Rectal smooth muscle tissue (tissue), 1 donor: ENCODE data around the gene KRT33B.

ENCODE experiments used
- H3K27ac ChIP-seq: one replicate; pipeline ENCODE4 v1.7.0; 2013; ENCODE audit warnings: low read depth, low read length, inconsistent platforms
- H3K27me3 ChIP-seq: one replicate; pipeline ENCODE4 v1.7.0; 2013; ENCODE audit warnings: low read length; ENCODE audit not compliant: control insufficient read depth, insufficient read depth
- H3K36me3 ChIP-seq: one replicate; pipeline ENCODE4 v1.7.0; 2013; ENCODE audit warnings: low read length; ENCODE audit not compliant: control insufficient read depth, insufficient read depth
- H3K4me1 ChIP-seq: one replicate; pipeline ENCODE4 v1.7.0; 2013; ENCODE audit warnings: low read length; ENCODE audit not compliant: control insufficient read depth, insufficient read depth
- H3K4me3 ChIP-seq: one replicate; pipeline ENCODE4 v1.7.0; 2013; ENCODE audit warnings: low read length
- H3K9ac ChIP-seq: one replicate; pipeline ENCODE4 v1.7.0; 2013; ENCODE audit warnings: low read length

KRT33B gene

GRCh38 chr17:41369713-41370112 lies at the start of gene KRT33B:
TSS of gene KRT33B (minus strand) at chr17:41369813. CDS start at chr17:41369750, 63 bp downstream.
- H3K27me3 ChIP-seq: no peaks in the 10 kb centered on the region
- H3K9ac ChIP-seq: no peak within 1 kb of the TSS
- H3K4me3 ChIP-seq: no peak within 1 kb of the TSS
- no peaks in the 10 kb centered on the region for H3K4me1 ChIP-seq
- H3K27ac ChIP-seq: no peak within 1 kb of the TSS
- H3K36me3 ChIP-seq: no peaks in the 10 kb centered on the region

GRCh38 chr17:41418116-41418860 lies 48.7 kb upstream of the KRT33B start:
- H3K9ac ChIP-seq: no peak overlapping the region
- H3K4me1 ChIP-seq: peaks cover 8% of the 10 kb centered on the region
- no peaks in the 10 kb centered on the region for H3K36me3 ChIP-seq
- no peak overlapping the region for H3K27ac ChIP-seq
- H3K4me3 ChIP-seq: no peak overlapping the region
- no peaks in the 10 kb centered on the region for H3K27me3 ChIP-seq

DNA sequence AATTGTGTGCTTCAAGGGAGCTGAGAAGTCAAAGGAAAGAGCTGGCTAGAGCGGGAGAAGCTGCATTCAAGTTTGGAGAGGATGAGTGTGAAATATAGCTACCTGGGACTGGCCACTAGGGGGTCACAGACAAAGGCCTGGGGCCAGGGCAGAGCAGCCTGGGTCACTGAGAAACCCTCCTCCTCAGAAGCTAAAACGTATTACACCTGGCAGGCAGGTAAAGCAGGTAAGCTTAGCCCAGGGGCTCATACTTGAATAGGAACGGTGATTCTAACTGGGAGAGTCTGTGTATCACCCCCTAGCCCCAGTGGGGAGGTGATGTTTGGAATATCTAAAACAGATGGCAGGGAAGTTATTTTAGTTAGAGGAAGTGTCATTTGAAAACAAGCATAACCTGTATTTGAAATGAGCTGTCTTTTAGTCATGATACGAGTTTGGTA lies 48.0 kb upstream of the KRT33B start:
- H3K27ac ChIP-seq: no peak overlapping the region
- H3K27me3 ChIP-seq: no peaks in the 10 kb centered on the region
- H3K9ac ChIP-seq: no peak overlapping the region
- no peak overlapping the region for H3K4me3 ChIP-seq
- H3K36me3 ChIP-seq: no peaks in the 10 kb centered on the region
- peaks cover 8% of the 10 kb centered on the region for H3K4me1 ChIP-seq

GRCh38 chr17:41417127-41417526 lies 47.5 kb upstream of the KRT33B start:
- Histone ChIP-seq H3K9ac (no peak overlapping the region), H3K36me3 (no peaks in the 10 kb centered on the region), H3K4me1 (peaks cover 8% of the 10 kb centered on the region), H3K4me3 (no peak overlapping the region), H3K27ac (no peak overlapping the region), H3K27me3 (no peaks in the 10 kb centered on the region)

- H3K4me3 ChIP-seq: no peak overlapping the region
- H3K27ac ChIP-seq: no peak overlapping the region
- peaks cover 2% of the 10 kb centered on the region for H3K4me1 ChIP-seq
- H3K27me3 ChIP-seq: no peaks in the 10 kb centered on the region
- no peaks in the 10 kb centered on the region for H3K36me3 ChIP-seq
- H3K9ac ChIP-seq: no peak overlapping the region
These were observed 46.9 kb upstream of the KRT33B start for GRCh38 chr17:41416479-41416878.

DNA sequence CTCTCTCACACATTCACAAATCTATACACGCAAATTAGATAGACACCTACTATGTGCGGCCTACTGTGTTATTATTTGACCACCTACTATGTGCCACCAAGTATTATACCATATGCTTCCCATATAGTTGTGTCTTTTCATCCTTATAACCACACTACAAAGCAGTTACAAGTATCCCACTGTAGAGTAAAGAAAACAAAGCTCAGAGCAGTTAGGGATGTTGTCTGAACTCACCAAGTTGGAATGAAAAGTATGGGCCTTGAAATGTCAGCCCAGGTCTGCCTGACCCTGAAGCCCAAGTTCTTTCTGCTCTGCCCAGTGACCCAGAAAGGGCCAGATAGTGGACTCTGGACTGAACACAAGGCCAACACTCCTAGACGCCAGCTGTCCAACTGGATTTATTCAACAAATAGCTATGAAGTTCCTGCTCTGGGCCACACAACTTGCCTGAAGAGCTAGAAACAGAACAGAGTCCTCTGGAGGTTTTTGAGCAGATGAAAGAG lies 46.3 kb upstream of the KRT33B start:
- Histone ChIP-seq H3K27ac (no peak overlapping the region), H3K27me3 (no peaks in the 10 kb centered on the region), H3K9ac (no peak overlapping the region), H3K4me3 (no peak overlapping the region), H3K4me1 (no peaks in the 10 kb centered on the region), H3K36me3 (no peaks in the 10 kb centered on the region)

- H3K27me3 ChIP-seq: no peaks in the 10 kb centered on the region
- no peak overlapping the region for H3K9ac ChIP-seq
- H3K36me3 ChIP-seq: no peaks in the 10 kb centered on the region
- no peak overlapping the region for H3K27ac ChIP-seq
- no peak overlapping the region for H3K4me3 ChIP-seq
- H3K4me1 ChIP-seq: no peaks in the 10 kb centered on the region
These were observed 45.8 kb upstream of the KRT33B start for GRCh38 chr17:41415411-41415810.

- H3K27me3 ChIP-seq: no peaks in the 10 kb centered on the region
These were observed 44.4 kb upstream of the KRT33B start for GRCh38 chr17:41413982-41414381.

DNA sequence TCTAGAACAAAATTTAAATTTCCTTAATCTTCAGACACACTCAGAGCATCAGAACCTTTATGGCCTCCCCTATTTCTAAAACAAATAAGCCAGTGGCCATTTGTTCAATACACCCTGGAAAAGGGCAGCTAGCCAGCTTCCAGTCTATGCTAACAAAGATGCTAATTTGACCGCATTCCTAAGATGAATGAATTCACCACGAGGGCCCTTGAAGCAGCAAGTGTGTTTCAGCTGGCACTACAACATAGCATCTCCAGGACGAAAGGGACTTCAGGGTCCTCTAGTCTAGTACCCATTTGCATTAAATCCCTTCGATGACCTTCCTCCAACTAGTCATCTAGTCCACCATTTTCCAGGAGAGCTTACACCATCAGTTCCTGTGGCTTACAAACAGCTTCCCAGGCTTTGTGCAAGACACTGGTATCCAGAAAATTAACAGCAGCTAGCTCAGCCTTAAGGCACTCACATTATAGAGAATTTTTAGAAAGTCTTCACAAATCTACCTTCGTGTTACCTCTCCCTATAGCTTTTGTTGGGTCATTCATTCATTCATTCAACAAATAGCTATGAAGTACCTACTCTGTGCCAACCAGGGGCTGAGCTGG lies 43.8 kb upstream of the KRT33B start:
- Histone ChIP-seq H3K4me1 (no peaks in the 10 kb centered on the region), H3K36me3 (no peaks in the 10 kb centered on the region), H3K27ac (no peak overlapping the region), H3K27me3 (no peaks in the 10 kb centered on the region), H3K4me3 (no peak overlapping the region), H3K9ac (no peak overlapping the region)

More at GRCh38 chr17:41413982-41414381, 44.4 kb upstream of the KRT33B start:
- Histone ChIP-seq H3K4me3 (no peak overlapping the region), H3K27ac (no peak overlapping the region), H3K4me1 (no peaks in the 10 kb centered on the region), H3K36me3 (no peaks in the 10 kb centered on the region), H3K9ac (no peak overlapping the region)

DNA sequence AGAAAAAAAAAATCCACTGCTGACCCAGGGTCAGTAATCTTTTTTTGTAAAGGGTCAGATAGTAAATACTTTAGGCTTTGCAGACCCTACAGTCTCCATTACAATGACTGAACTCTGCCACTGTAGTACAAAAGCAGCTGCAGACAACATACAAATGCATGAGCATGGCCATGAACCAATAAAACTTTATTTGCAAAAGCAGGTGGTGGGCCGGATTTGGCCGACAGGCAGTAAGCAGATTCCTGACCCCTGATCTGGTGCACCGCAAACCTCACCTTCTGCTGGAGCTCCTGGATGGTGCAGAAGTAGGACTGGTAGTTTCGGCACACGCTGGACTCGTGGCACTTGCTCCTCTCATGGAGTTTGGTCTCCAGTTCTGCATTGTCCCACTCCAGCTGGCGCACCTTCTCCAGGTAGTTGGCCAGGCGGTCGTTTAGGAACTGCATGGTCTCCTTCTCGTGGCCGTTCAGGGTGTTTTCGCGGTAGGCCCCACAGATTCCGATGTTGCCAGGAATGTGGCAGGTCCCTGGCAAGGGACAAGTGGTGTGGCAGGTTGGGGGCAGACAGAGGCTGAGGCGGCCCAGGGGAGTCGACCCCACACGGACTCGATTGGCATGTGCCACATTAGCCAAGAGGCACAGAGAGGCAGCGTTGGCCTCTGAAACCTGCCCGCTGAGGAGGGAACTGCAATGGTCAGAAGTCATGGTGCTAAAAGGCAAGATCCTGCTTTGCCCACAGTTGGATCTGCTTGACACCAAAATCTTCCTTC lies 41.6 kb upstream of the KRT33B start:
- Histone ChIP-seq H3K4me1 (no peaks in the 10 kb centered on the region), H3K4me3 (no peak overlapping the region), H3K9ac (no peak overlapping the region), H3K27me3 (no peaks in the 10 kb centered on the region), H3K36me3 (no peaks in the 10 kb centered on the region), H3K27ac (no peak overlapping the region)

- Histone ChIP-seq H3K9ac (no peak overlapping the region), H3K4me1 (no peaks in the 10 kb centered on the region), H3K27me3 (no peaks in the 10 kb centered on the region), H3K36me3 (no peaks in the 10 kb centered on the region), H3K27ac (no peak overlapping the region), H3K4me3 (no peak overlapping the region)
These were observed 37.6 kb upstream of the KRT33B start for GRCh38 chr17:41407226-41407625.

GRCh38 chr17:41406205-41406604 lies 36.6 kb upstream of the KRT33B start:
- H3K27ac ChIP-seq: no peak overlapping the region
- H3K4me3 ChIP-seq: no peak overlapping the region
- no peaks in the 10 kb centered on the region for H3K36me3 ChIP-seq
- H3K4me1 ChIP-seq: no peaks in the 10 kb centered on the region
- no peaks in the 10 kb centered on the region for H3K27me3 ChIP-seq
- no peak overlapping the region for H3K9ac ChIP-seq
